H1 (cell line): ENCODE data around the gene OR2Z1. TPM values are rescaled to one million over a fixed set of nuclear protein-coding genes. Genes with fewer than 3 reads are reported as not detected.

Experiments
- CTCF ChIA-PET: fragments of 300-600 bp; sonication (Branson Sonifier 250); formaldehyde crosslinking; loops from one replicate; lab custom pipeline; 2021; ENCODE audit not compliant: partially characterized antibody; lab: Charles Lee
- POLR2A ChIA-PET: fragments of 300-600 bp; sonication (Branson Sonifier 250); formaldehyde crosslinking; loops from one replicate; lab custom pipeline; 2021; ENCODE audit warnings: inconsistent platforms; ENCODE audit not compliant: partially characterized antibody; lab: Charles Lee
- DNase-seq, 2 experiments: peaks; one replicate each; pipeline versions ENCODE4 v3.0.0 to v3.0.0-alpha.2; 2010 to 2022; ENCODE audit warnings: low spot score in 2 of 2, low read depth in 1 of 2, mixed read lengths in 1 of 2
- FAIRE-seq: peaks from 2 replicates; lab custom pipeline; 2011; peaks lifted over from hg19 to GRCh38; lab: Jason Lieb, UNC
- H2AFZ ChIP-seq: 2 replicates; pipeline ENCODE4 v1.8.1; 2012; ENCODE audit warnings: low read length, inconsistent platforms
- H2AK5ac ChIP-seq: 2 replicates; pipeline ENCODE4 v1.6.1; 2013; ENCODE audit warnings: low read depth, low read length
- H2BK120ac ChIP-seq: replicated peaks from 2 replicates; pipeline ENCODE3; 2013; ENCODE audit warnings: low read depth, low read length, inconsistent platforms
- H2BK12ac ChIP-seq: 2 replicates; pipeline ENCODE4 v1.6.1; 2013; ENCODE audit warnings: low read depth, low read length
- H2BK15ac ChIP-seq: 2 replicates; pipeline ENCODE4 v1.6.1; 2013; ENCODE audit warnings: low read length
- H2BK20ac ChIP-seq: 2 replicates; pipeline ENCODE4 v1.6.1; 2013; ENCODE audit warnings: low read length
- H2BK5ac ChIP-seq: 2 replicates; pipeline ENCODE4 v1.6.1; 2013; ENCODE audit warnings: low read depth, low read length
- H3K14ac ChIP-seq: 2 replicates; pipeline ENCODE4 v1.6.1; 2013; ENCODE audit warnings: inconsistent platforms; ENCODE audit not compliant: insufficient read length
- H3K18ac ChIP-seq: 2 replicates; pipeline ENCODE4 v1.6.1; 2013; ENCODE audit warnings: low read length; ENCODE audit errors: extremely low read depth
- H3K23ac ChIP-seq: 2 replicates; pipeline ENCODE4 v1.6.1; 2013; ENCODE audit warnings: inconsistent platforms; ENCODE audit not compliant: insufficient read length
- H3K23me2 ChIP-seq: 2 replicates; pipeline ENCODE4 v1.6.1; 2013; ENCODE audit warnings: low read depth, low read length
- H3K27ac ChIP-seq: 2 replicates; pipeline ENCODE4 v1.6.1; 2011; ENCODE audit warnings: low read depth, low read length, inconsistent platforms
- H3K27me3 ChIP-seq, 4 experiments: replicated peaks in 1 of 4; 1 replicate in 1 of 4; 2 replicates in 3 of 4; pipeline versions ENCODE4 v1.6.1 to v1.8.1; 2011 to 2013; ENCODE audit warnings: low read length in 3 of 4, mild to moderate bottlenecking in 3 of 4, inconsistent platforms in 2 of 4, mixed read lengths in 2 of 4, moderate library complexity in 1 of 4; ENCODE audit not compliant: control insufficient read depth in 3 of 4, insufficient read depth in 3 of 4; ENCODE audit errors: extremely low read depth in 1 of 4
- H3K36me3 ChIP-seq, 4 experiments: 2 replicates each; pipeline versions ENCODE4 v1.6.1 to v1.8.1; 2011 to 2013; ENCODE audit warnings: mild to moderate bottlenecking in 4 of 4, low read length in 3 of 4, moderate library complexity in 2 of 4, control low read depth in 1 of 4, inconsistent platforms in 1 of 4; ENCODE audit not compliant: insufficient read depth in 4 of 4, control insufficient read depth in 2 of 4
- H3K4ac ChIP-seq: replicated peaks from 2 replicates; pipeline ENCODE3; 2013; ENCODE audit warnings: low read length, low read depth, mixed read lengths, inconsistent platforms; ENCODE audit not compliant: insufficient read length
- H3K4me1 ChIP-seq, 4 experiments: replicated peaks in 1 of 4; 1 replicate in 1 of 4; 2 replicates in 3 of 4; pipeline versions ENCODE4 v1.6.1 to v1.8.1; 2011 to 2013; ENCODE audit warnings: low read length in 3 of 4, inconsistent platforms in 2 of 4, mixed read lengths in 1 of 4; ENCODE audit not compliant: insufficient read depth in 4 of 4, control insufficient read depth in 3 of 4
- H3K4me2 ChIP-seq, 2 experiments: 2 replicates each; pipeline versions ENCODE4 v1.6.1 to v1.8.1; 2011 to 2013; ENCODE audit warnings: low read depth in 2 of 2, low read length in 2 of 2, control low read depth in 1 of 2, inconsistent platforms in 1 of 2, mild to moderate bottlenecking in 1 of 2; ENCODE audit not compliant: insufficient read depth in 1 of 2
- H3K4me3 ChIP-seq, 4 experiments: fragments of 200-600, 300-600 bp in 1 of 4; sonication (generic), shearing (Covaris generic), sonication (Bioruptor Twin) in 1 of 4; 2 replicates each; pipeline versions ENCODE4 v1.5.1 to v1.8.1; 2011 to 2016; ENCODE audit warnings: low read length in 4 of 4, low read depth in 3 of 4, control low read depth in 2 of 4, inconsistent platforms in 2 of 4, mild to moderate bottlenecking in 2 of 4, mixed read lengths in 1 of 4, moderate library complexity in 1 of 4; ENCODE audit not compliant: insufficient read depth in 2 of 4; ENCODE audit errors: extremely low read depth in 1 of 4
- H3K56ac ChIP-seq: replicated peaks from 2 replicates; pipeline ENCODE3; 2013; ENCODE audit warnings: low read depth, mild to moderate bottlenecking, mixed read lengths, low read length, inconsistent platforms; ENCODE audit not compliant: insufficient read length
- H3K79me1 ChIP-seq: 2 replicates; pipeline ENCODE4 v1.6.1; 2013; ENCODE audit warnings: low read depth, low read length, control low read depth
- H3K79me2 ChIP-seq, 2 experiments: 2 replicates each; pipeline versions ENCODE4 v1.6.1 to v1.8.1; 2012 to 2013; ENCODE audit warnings: low read length in 2 of 2, mild to moderate bottlenecking in 2 of 2, inconsistent platforms in 1 of 2; ENCODE audit not compliant: insufficient read depth in 2 of 2, control insufficient read depth in 1 of 2
- H3K9ac ChIP-seq, 4 experiments: replicated peaks in 1 of 4; 1 replicate in 1 of 4; 2 replicates in 3 of 4; pipeline versions ENCODE4 v1.6.1 to v1.8.1; 2011 to 2013; ENCODE audit warnings: low read depth in 3 of 4, low read length in 3 of 4, control low read depth in 2 of 4, mild to moderate bottlenecking in 2 of 4, moderate library complexity in 2 of 4, inconsistent platforms in 1 of 4; ENCODE audit errors: extremely low read depth in 1 of 4
- H3K9me3 ChIP-seq, 2 experiments: 2 replicates each; pipeline versions ENCODE4 v1.6.1 to v1.8.1; 2012 to 2013; ENCODE audit warnings: mild to moderate bottlenecking in 2 of 2, moderate library complexity in 2 of 2, control low read depth in 1 of 2, inconsistent platforms in 1 of 2, low read depth in 1 of 2, low read length in 1 of 2, mixed read lengths in 1 of 2; ENCODE audit not compliant: insufficient read depth in 2 of 2
- H4K20me1 ChIP-seq, 2 experiments: replicated peaks in 1 of 2; 2 replicates each; pipeline versions ENCODE3 to v1.8.1; 2011 to 2013; ENCODE audit warnings: inconsistent platforms in 2 of 2, low read length in 2 of 2, mild to moderate bottlenecking in 1 of 2; ENCODE audit not compliant: insufficient read depth in 2 of 2, control insufficient read depth in 1 of 2
- H4K5ac ChIP-seq: 2 replicates; pipeline ENCODE4 v1.6.1; 2013; ENCODE audit warnings: low read length, low read depth, mixed read lengths, inconsistent platforms; ENCODE audit not compliant: insufficient read length
- H4K8ac ChIP-seq: 2 replicates; pipeline ENCODE4 v1.8.0; 2013; ENCODE audit warnings: mild to moderate bottlenecking, moderate library complexity, low read length, inconsistent platforms; ENCODE audit not compliant: insufficient read depth; ENCODE audit errors: extremely low read depth
- H4K91ac ChIP-seq: replicated peaks from 2 replicates; pipeline ENCODE3; 2013; ENCODE audit warnings: low read length, mixed read lengths, inconsistent platforms; ENCODE audit not compliant: insufficient read length
- CBX8 ChIP-seq: fragments of 300-800, 300-1000 bp; sonication (generic); IDR thresholded peaks from 2 replicates; pipeline ENCODE4 v1.7.1; 2016; ENCODE audit warnings: low read depth, low read length, borderline replicate concordance
- CHD1 ChIP-seq: IDR thresholded peaks from 2 replicates; pipeline ENCODE4 v1.6.1; 2012; ENCODE audit warnings: low read depth, low read length, improper control_type of control experiment
- CREB1 ChIP-seq: IDR thresholded peaks from 2 replicates; pipeline ENCODE4 v1.6.1; 2012; ENCODE audit warnings: inconsistent platforms
- CTBP2 ChIP-seq: IDR thresholded peaks from 2 replicates; pipeline ENCODE4 v1.7.0; 2011; ENCODE audit warnings: borderline replicate concordance, mild to moderate bottlenecking, moderate library complexity, mixed read lengths, low read length; ENCODE audit not compliant: insufficient read depth, insufficient read length
- EGR1 ChIP-seq: IDR thresholded peaks from 2 replicates; pipeline ENCODE4 v1.6.1; 2011; ENCODE audit warnings: low read depth, low read length, borderline replicate concordance
- GTF2F1 ChIP-seq: IDR thresholded peaks from 2 replicates; pipeline ENCODE4 v1.6.1; 2012; ENCODE audit warnings: low read depth, low read length, improper control_type of control experiment, borderline replicate concordance
- JUND ChIP-seq: IDR thresholded peaks from 2 replicates; pipeline ENCODE4 v1.6.1; 2011; ENCODE audit warnings: mild to moderate bottlenecking, improper control_type of control experiment, low read length
- NANOG ChIP-seq: IDR thresholded peaks from 2 replicates; pipeline ENCODE4 v1.6.1; 2011; ENCODE audit warnings: low read length, low read depth, mild to moderate bottlenecking, inconsistent platforms; ENCODE audit not compliant: insufficient read depth, poor library complexity, severe bottlenecking
- NRF1 ChIP-seq: IDR thresholded peaks from 2 replicates; pipeline ENCODE4 v1.6.1; 2011; ENCODE audit warnings: mild to moderate bottlenecking, low read depth, low read length, improper control_type of control experiment
- RNF2 ChIP-seq: fragments of 200-900, 300-1000 bp; sonication (generic); IDR thresholded peaks from 2 replicates; pipeline ENCODE4 v1.7.1; 2016; ENCODE audit warnings: borderline replicate concordance, low read depth, mild to moderate bottlenecking, antibody characterized with exemption, low read length; ENCODE audit not compliant: poor library complexity, severe bottlenecking; ENCODE audit errors: missing control alignments
- SP4 ChIP-seq: IDR thresholded peaks from 2 replicates; pipeline ENCODE4 v1.6.1; 2012; ENCODE audit warnings: low read length, inconsistent platforms
- TAF7 ChIP-seq: optimal IDR thresholded peaks from 2 replicates; pipeline ENCODE3; 2011; ENCODE audit warnings: low read depth, mild to moderate bottlenecking, inconsistent platforms, low read length, moderate library complexity, borderline replicate concordance
- TEAD4 ChIP-seq: IDR thresholded peaks from 2 replicates; pipeline ENCODE4 v1.6.1; 2012; ENCODE audit warnings: low read depth, low read length, inconsistent platforms, mixed read lengths
- WGBS, 2 experiments: shearing (Covaris generic) in 1 of 2; methylation state at CpG; one replicate each; pipeline versions ENCODE4 v1.1.6 to v1.1.7; 2013 to 2015; ENCODE audit warnings: low lambda C conversion rate in 2 of 2, mixed read lengths in 2 of 2, inconsistent platforms in 1 of 2, low coverage in 1 of 2, missing lambda C conversion rate in 1 of 2; ENCODE audit not compliant: insufficient replicate concordance in 2 of 2, insufficient coverage in 1 of 2, insufficient read length in 1 of 2; ENCODE audit errors: extremely low coverage in 1 of 2, missing lambda C conversion rate in 1 of 2; 5-methylcytosine and 5-hydroxymethylcytosine counted together
- polyA plus RNA-seq, 7 experiments: library from polyadenylated mRNA; depleted of rRNA in 3 of 7; stranded (reverse) in 5 of 7; unstranded in 2 of 7; fragments of >200 nt in 5 of 7; fragments of 200-250 nt in 2 of 7; gene quantifications; 1 replicate in 5 of 7; 2 replicates in 1 of 7; 4 replicates in 1 of 7; pipeline versions ENCODE4 v1.2.1 to v1.2.3, GENCODE V29; 2011 to 2013; ENCODE audit warnings: missing spikeins in 2 of 7, mixed read lengths in 2 of 7
- total RNA-seq: library from RNA; stranded (reverse); fragmentation: NEBNext Ultra II Directional; extraction: Animal tissue kit (Norgen Biotek cat#: 25700); gene quantifications from 2 replicates; pipeline ENCODE4 v1.2.1, GENCODE V29; 2021
- TF ChIP-seq, protein P1 (sequence below): IDR thresholded peaks from 2 replicates; pipeline ENCODE4 v1.6.1; 2012; ENCODE audit warnings: inconsistent platforms

The OR2Z1 gene
- total and polyA plus RNA-seq, 2 of the 8 experiments (the other 6 are each of a cell fraction or from before 2014, with no cell fraction given) = not detected

DNA sequence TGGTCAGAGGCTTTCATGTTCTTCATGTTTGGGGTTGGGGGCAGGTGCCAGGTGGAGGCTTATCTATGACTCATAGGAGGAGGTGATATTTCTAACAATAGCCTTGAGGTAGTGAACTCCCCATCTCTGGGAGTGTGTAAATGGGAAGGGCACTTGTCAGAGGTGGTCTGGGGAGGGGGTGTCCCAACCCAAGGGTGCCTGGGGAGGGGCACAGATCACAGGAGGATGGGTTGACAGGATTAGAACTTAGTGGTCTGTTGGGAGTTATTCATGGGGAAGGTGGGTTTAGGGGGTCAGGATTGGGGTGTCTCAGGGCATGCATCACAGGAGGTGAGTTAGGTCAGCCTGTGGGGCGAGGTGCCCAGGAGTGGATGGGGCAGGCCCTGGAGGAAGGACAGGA, 24.4 kb upstream of the OR2Z1 start:
- Histone ChIP-seq H3K18ac (no peak overlapping the region), H3K27ac (no peak overlapping the region), H2BK5ac (no peak overlapping the region), H2AFZ (no peak overlapping the region), H4K20me1 (no peaks in the 10 kb centered on the region), H3K4me1 (no peaks in the 10 kb centered on the region), H2BK15ac (no peak overlapping the region), H3K79me1 (no peaks in the 10 kb centered on the region), H3K23ac (no peak overlapping the region), H3K9ac (no peak overlapping the region), H2AK5ac (no peak overlapping the region), H3K4me3 (no peak overlapping the region), H3K4me2 (no peak overlapping the region), H3K4ac (no peak overlapping the region), H2BK12ac (no peak overlapping the region), H3K79me2 (no peaks in the 10 kb centered on the region), H2BK120ac (no peak overlapping the region), H4K5ac (no peak overlapping the region), H2BK20ac (no peak overlapping the region), H3K9me3 (peaks cover 7 to 15% of the 10 kb centered on the region in 2 experiments; a peak in 2 of 4 replicates), H3K23me2 (no peaks in the 10 kb centered on the region), H3K14ac (no peak overlapping the region), H4K91ac (no peak overlapping the region), H3K27me3 (no peaks in the 10 kb centered on the region; a peak in 1 of 7 replicates), H3K36me3 (no peaks in the 10 kb centered on the region), H4K8ac (no peak overlapping the region), H3K56ac (no peak overlapping the region)
- no peak for FAIRE-seq
- POLR2A ChIA-PET = no interaction called here
- 75% methylated on average over 1 of the region's 1 CpG; no CpG with 5 or more reads in 1 of the 2 experiments for WGBS, 2 experiments
- CTCF ChIA-PET = interaction anchor here (1.2 to 1.9 kb wide), 5 partner anchors 8 to 116 kb away, joined by 3 to 8 read pairs (median 4); no protein-coding TSS in a partner anchor
- no peak for TF ChIP-seq SP4
- no peak for TF ChIP-seq GTF2F1
- TF ChIP-seq CTBP2 = no peak
- no peak for TF ChIP-seq TEAD4
- TF ChIP-seq TAF7 = no peak
- no peak for TF ChIP-seq NANOG
- no peak for TF ChIP-seq NRF1
- no peak for TF ChIP-seq CREB1
- TF ChIP-seq EGR1 = no peak
- TF ChIP-seq CHD1 = no peak
- no peak for TF ChIP-seq RNF2
- TF ChIP-seq JUND = no peak
- TF ChIP-seq, protein P1, sequence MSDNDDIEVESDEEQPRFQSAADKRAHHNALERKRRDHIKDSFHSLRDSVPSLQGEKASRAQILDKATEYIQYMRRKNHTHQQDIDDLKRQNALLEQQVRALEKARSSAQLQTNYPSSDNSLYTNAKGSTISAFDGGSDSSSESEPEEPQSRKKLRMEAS = no peak
- TF ChIP-seq CBX8 = no peak
- DNase-seq = no peak
